HG03025 (cell line): ENCODE data around the gene SLC26A1.
A peak's percentile ranks its signal among the peaks of the same experiment; 100 is the strongest.

ENCODE experiments used
- ATAC-seq: cut with Tn5 transposase; IDR thresholded peaks from one replicate; pipeline ENCODE4 v1.9.1; 2021; ENCODE audit warnings: mild to moderate bottlenecking, moderate library complexity; ENCODE audit not compliant: unreplicated experiment, low FRiP score

Gene SLC26A1

DNA sequence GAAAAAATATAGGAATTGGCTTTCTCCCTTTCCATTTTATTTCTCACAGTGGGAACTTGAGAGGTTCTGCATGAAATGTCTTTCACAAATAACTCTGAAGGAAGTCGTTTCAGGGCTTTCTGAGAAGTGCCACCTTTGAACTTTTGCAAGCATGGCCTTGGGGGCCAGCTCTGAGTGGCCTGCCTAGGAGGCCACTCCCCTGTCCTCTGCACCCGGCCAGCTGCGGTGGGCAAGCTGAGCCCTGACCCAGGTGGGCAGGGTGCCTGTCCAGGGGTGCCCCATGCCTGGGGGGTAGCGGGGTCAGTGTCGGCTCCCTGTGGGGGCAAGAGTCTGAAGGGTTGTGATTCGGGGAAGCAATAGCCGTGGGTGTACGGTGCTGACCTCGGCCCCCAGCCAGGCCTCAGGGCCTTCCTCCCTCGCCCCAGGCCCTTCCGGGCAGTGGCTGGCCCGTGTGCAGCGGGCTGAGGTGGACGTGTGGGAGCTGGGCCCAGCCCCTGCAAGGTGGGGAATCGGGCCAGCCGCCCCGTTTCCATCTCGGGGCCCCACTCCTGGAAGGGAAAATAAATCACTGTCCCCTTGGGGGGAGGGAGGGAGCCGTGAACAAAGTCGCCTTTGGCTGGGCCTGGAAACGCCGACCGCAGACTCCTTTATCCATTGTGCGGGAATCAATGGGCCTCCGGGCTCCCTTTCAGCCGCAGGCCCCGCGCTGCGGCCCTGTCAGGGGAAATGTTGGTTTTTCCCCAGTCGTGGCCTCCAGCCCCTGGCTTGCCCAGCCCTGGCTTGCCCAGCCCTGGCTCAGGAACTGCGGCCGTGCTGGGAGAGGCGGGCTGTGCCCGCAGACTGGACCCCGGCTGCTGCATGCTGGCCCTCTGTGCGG, 21.3 kb upstream of the SLC26A1 start:
- ATAC-seq, result no peak

DNA sequence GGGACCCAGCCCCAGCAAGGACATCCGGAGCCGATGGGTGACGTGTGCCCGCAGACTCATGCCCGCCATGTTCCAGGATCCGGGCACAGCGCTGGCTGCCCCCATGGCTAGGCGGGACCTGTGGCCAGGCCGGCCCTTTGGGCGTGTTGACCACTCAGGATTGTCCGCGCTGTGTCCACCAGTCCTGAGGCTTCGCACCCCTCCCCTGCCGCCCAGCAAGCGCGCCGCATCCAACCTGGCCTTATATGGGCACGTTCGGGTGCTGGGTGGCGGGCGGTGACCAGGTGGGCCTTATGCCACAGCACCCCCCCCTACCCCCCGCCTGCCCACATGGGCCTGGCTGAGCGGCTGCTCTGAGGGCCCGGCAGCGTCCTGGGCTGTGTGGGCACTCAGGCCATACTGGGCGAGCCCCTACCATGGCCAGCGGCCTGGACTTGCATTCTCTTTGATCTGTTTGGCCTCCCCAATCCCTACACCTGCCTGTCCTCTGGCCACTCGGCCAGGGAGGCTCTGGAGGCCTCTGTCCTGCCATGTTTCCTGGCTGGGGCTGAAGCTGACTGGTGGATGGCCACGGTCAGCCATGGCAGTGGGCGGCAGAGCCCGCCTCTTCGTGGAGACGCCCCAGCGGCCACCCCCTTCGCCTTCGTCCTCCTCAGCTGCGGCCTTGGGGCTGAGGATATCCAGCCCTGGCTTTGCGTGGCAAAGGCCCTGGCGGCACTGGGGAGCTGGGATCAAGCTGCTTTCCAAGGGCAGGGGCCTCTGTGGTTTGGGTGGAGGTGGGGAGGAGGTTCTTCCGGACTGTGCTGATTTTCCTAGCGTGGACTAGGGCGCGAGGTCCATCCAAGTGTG, 20.2 kb upstream of the SLC26A1 start:
- ATAC-seq, result no peak

DNA sequence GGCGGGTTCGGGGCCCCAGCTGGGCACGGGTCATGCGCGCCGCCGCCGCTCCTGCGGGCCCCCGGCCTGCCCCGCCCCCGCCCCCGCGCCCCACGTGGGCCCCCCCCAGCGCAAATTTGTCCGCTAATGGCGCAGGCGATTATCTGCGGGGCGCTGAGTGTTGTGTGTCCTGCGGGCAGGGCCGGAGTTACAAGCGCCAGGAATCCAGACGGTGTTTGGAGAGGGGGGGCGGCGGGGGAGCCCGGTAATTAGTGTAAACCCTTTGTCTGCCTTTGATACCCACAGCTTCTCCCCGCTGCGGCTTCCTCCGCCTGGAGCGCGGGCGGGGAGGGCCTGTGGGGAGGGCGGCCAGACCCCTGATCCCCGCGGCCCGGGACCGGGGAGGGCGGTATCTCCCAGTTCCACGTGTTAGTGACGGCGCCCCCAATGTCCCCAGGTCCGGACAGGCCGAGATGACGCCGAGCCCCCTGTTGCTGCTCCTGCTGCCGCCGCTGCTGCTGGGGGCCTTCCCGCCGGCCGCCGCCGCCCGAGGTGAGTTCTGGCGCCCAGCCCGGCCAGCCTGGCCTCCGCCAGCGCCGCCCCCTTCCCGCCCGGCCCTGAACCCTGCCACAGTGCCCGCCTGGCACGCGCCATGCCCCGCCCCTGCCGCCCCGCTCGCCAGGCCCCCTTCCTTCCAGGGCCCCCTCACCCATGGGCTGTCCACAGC, 19.0 kb upstream of the SLC26A1 start:
- no peak for ATAC-seq

- no peak for ATAC-seq
These were observed 18.4 kb upstream of the SLC26A1 start for GRCh38 chr4:1011666-1012033.

DNA sequence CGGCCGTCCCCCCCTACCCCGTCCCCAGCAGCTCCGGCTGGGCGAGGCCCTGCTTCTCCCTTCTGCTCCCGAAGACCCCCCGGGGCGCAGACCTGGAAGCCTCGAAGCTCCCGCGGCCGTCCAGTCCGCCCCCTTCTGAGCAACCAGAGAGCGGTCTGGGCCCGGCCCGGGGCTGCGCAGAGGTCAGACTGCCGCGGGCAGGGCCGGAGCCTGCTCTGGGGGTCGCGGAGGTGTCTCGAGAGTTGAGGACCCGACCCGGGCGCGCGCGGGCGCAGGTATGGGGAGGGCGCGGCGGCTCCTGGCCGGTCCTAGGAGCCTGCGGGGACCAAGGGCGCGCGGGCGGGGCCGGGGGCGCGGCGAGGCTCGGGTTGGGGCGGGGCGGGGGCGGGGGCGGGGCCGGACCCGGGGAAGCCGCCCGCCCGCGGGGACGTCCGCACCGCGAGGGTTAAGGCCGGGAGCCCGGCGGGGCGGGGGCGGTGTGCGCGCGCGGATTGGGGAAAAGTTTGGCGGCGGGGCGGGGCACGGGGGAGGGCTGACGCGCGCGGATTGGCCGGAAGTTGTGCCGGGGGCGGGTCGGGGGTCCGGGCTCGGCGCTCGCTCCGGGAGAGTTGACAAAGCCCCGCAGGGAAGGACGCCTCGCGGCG, 17.9 kb upstream of the SLC26A1 start, which contains the start of gene FGFRL1:
TSS of gene FGFRL1 (plus strand) at position 605 of the 644 bp plus-strand sequence. CDS start 860 bp downstream, outside the sequence.
- ATAC-seq, result no peak

DNA sequence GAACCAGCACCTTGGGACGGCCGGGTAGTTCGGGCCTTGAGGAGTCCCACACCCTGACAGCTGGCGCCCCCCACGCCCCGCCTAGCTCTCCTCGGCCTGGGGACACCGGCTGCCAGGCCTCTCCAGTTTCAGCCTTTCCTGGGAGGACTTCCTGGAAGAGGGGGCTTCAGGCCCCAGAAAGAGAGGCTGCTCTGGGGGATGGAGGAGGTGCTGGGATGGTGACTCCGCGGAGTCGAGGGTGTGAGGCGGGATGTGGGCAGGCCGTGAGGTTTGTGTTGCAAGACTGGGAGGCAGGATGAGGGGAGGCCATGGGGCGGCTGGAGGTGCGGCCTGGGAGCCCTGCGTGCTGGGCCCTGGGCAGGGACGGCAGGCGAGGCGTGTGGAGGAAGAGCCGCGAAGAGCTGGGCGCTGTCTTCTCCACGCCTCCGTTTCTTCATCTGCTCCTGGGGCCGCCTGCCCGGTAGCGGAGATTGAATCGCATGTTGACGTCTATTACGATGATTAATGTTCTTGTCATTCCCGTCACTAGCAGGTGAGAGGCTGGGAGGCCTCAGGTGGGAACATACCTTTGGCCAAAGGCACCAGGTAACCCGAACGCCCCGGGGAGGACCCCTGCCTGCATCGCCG, 17.3 kb upstream of the SLC26A1 start:
- ATAC-seq, result peak; percentile 15

GRCh38 chr4:1009542-1010394, 16.6 kb upstream of the SLC26A1 start:
- peak; percentile 35 for ATAC-seq

- ATAC-seq, result peak; percentile 21
These were observed 15.8 kb upstream of the SLC26A1 start for GRCh38 chr4:1008840-1009541.

- ATAC-seq, result no peak
These were observed 13.7 kb upstream of the SLC26A1 start for GRCh38 chr4:1006856-1007255.

GRCh38 chr4:1004557-1005485, 11.6 kb upstream of the SLC26A1 start:
- no peak for ATAC-seq

GRCh38 chr4:1004071-1004418, 10.8 kb upstream of the SLC26A1 start:
- ATAC-seq, result no peak

DNA sequence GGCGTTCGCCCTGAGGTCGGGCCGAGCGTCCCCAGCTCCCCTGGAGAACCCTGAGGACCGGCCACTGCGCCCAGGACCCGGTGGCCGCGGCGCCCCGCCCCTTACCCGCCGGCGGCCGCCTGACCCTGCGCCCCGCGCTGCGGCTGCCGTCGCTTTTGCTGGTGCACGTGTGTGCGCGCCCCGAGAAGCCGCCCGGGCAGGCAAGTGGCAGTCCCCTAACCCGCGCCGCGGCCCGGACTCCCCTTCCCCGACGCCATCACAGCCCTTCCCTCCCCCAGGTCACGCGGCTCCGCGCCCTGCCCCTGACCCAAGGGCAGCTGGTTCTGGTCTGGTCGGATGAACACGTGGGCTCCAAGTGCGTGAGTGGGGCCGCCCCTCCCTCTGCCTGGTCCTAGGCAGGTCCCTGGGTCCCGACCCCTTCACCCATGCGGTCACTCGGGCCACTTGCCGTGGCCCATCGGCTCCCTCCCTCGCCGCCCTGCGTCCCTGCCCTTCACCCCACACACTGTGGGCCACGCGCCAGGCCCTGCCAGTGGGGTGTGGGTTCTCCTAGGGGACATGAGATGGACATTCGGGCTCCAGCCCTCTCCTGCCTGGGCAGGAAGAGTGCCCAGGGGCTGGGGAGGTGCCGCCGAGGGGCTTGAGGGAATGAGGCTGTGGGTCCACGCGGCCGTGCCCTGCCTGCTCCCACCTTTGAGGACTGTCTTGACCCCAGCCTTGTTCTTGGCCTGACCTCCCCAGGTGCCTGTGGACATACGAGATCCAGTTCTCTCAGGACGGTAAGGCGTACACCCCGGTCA, 10.3 kb upstream of the SLC26A1 start:
- ATAC-seq, result no peak

DNA sequence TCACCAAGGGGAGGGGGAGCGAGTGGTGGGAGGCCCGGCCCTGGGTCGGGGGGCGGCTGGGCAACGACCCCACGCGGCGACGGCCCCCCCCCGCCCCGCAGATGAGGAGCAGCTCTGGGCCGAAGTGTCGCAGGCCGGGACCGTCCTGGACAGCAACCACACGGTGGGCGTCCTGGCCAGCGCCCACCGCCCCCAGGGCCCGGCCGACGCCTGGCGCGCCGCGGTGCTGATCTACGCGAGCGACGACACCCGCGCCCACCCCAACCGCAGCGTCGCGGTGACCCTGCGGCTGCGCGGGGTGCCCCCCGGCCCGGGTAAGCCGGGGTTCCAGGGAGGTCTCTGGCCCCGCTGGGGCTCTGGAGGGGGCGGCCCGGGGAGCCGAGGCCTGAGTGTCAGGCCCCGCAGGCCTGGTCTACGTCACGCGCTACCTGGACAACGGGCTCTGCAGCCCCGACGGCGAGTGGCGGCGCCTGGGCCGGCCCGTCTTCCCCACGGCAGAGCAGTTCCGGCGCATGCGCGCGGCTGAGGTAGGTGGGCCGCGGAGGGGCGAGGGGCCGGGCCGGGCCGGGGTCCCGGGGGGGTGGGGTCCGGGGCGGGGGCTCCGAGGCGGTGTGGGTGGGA, 9.5 kb upstream of the SLC26A1 start:
- ATAC-seq, result no peak

DNA sequence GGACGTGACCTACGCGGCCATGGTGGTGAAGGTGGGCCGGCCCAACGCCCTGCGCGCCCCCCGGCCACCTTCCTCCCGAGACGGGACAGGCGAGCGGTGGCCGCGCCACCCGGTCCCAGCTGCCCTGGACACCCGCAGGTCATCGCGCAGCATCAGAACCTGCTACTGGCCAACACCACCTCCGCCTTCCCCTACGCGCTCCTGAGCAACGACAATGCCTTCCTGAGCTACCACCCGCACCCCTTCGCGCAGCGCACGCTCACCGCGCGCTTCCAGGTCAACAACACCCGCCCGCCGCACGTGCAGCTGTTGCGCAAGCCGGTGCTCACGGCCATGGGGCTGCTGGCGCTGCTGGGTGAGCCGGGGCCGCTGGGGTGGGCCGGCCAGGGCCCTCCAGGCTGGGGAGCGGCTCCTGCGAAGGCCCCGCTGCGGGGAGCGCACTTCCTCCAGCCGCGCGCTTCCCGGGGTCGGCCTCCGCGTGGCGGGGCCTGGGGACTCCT, 9.0 kb upstream of the SLC26A1 start:
- ATAC-seq, result no peak

GRCh38 chr4:1001561-1002130, 8.4 kb upstream of the SLC26A1 start:
- ATAC-seq, result no peak
